ENCODE results near the gene GRAMD4. TPM values are rescaled to one million over a fixed set of nuclear protein-coding genes. Genes with fewer than 3 reads are reported as not detected.
"Not testable (repeated sequence)": the region's sequence is repeated elsewhere in the genome, so short reads cannot be mapped to it uniquely, and the experiment has no call there.

Gene GRAMD4
- total and polyA plus RNA-seq, 2 experiments from 2014 or later = 21.8 to 31.0 TPM

DNA sequence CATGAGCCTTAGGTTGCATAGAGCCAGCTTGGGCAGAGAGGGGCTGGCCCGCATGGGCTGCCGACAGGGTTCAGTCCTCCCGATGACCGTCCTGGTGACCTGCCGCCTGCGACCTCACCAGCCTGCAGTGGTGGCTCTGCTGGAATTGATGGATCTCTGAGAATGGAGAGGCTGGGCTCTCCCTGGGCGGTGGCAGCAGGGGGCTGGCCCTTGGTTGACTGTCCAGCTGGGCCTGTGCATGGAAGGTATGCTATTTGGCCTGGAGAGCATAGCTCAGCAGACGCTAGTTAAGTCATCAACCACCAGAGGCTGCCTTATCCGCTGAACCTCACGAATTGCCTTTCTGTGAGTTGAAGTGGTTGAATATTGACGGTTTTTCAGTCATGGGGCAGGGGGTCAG is 19.7 kb downstream of the GRAMD4 start:
- Histone ChIP-seq H3K9me2 (replicated peaks; ENCODE audit: insufficient read depth) (no peaks in the 10 kb centered on the region), H3K27me3 (no peaks in the 10 kb centered on the region), H3K27ac (no peak overlapping the region), H2AFZ (no peak overlapping the region), H3K36me3 (replicated peaks; ENCODE audit: insufficient read depth, low read depth) (no peaks in the 10 kb centered on the region), H3K9me3 (ENCODE audit: low read depth) (no peaks in the 10 kb centered on the region), H3K4me2 (no peak overlapping the region), H4K20me1 (ENCODE audit: insufficient read depth, poor library complexity, severe bottlenecking) (no peaks in the 10 kb centered on the region), H3K4me1 (ENCODE audit: insufficient read depth) (peaks cover 14% of the 10 kb centered on the region), H3K4me3 (no peak overlapping the region), H3K79me2 (peaks cover 12% of the 10 kb centered on the region)
- no peak for DNase-seq (ENCODE audit: low spot score)
- WGBS (ENCODE audit: low lambda C conversion rate, missing lambda C conversion rate) = 91% methylated on average over 11 of the region's 11 CpGs
- TF ChIP-seq EZH2 (IDR thresholded peaks at IDR 0.05; ENCODE audit: borderline replicate concordance) (no peak), EZH2phosphoT487 (IDR thresholded peaks at IDR 0.05; ENCODE audit: low read depth, severe bottlenecking, unreplicated experiment) (no peak)
- TF ChIP-seq, protein P1, sequence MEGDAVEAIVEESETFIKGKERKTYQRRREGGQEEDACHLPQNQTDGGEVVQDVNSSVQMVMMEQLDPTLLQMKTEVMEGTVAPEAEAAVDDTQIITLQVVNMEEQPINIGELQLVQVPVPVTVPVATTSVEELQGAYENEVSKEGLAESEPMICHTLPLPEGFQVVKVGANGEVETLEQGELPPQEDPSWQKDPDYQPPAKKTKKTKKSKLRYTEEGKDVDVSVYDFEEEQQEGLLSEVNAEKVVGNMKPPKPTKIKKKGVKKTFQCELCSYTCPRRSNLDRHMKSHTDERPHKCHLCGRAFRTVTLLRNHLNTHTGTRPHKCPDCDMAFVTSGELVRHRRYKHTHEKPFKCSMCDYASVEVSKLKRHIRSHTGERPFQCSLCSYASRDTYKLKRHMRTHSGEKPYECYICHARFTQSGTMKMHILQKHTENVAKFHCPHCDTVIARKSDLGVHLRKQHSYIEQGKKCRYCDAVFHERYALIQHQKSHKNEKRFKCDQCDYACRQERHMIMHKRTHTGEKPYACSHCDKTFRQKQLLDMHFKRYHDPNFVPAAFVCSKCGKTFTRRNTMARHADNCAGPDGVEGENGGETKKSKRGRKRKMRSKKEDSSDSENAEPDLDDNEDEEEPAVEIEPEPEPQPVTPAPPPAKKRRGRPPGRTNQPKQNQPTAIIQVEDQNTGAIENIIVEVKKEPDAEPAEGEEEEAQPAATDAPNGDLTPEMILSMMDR (IDR thresholded peaks at IDR 0.05; ENCODE audit: poor library complexity) = no peak

DNA sequence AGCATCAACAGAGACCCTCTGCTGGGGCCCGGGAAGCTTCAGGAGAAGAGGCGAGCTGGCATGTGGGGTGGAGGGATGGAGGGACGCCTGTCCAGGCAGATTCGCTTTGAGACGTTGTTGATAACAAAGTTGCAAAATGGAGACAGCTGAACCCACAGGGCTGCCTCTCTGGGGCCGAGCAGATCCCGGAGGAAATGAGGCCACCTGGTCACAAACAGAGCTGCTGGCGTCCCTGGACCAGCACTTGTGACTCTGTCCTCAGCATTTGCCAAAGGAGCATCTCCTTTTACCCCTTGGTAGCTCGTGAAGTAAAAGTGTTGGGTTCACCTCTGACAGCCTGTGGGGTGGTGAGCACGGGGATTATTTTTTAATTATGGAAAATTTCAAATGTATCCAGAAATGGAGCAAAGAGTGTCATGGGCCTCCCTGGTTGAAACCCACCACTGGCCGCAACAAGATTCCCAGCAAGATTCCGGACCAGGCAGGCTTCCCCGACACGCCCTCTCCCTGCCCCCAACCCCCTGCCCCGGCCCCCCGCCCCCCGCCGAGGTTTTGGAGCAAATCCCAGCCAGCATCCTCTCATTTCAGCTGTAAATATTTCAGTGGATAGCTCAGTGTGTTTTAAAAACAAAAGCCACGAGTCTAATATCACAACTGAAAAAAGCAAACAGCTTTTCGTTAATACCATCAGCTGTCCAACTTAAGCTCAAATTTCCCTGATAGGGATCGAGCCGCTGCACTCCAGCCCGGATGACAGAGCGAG is 20.3 kb downstream of the GRAMD4 start:
- no peaks in the 10 kb centered on the region for H3K36me3 ChIP-seq (replicated peaks; ENCODE audit: insufficient read depth, low read depth)
- no peak for TF ChIP-seq EZH2phosphoT487 (IDR thresholded peaks at IDR 0.05; ENCODE audit: low read depth, severe bottlenecking, unreplicated experiment)

DNA sequence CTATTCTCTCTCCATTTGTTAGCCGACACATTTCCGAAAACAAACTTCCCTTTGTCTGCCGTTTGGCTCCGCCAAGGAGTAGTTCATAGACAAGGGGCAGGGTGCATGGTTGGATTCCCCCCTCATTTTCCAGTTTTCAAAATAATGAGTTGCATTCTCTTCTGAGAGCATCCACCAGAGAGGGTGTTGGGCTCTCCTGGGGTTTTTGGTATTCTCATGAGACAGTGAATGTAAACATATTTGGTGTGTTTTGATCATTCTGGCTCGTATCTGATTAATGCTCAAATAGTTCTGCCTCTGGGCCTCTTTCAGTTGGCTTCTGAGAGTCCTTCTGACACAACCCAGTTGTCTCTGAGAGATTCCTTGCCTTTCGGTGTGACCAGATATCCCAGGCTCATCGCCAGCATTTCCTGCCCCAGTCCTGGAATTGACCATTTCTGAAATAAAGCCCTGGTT is 21.7 kb downstream of the GRAMD4 start:
- H3K4me3 ChIP-seq = no peak overlapping the region
- WGBS (ENCODE audit: low lambda C conversion rate, missing lambda C conversion rate) = 84% methylated on average over 7 of the region's 7 CpGs
- H3K9me2 ChIP-seq (replicated peaks; ENCODE audit: insufficient read depth) = no peaks in the 10 kb centered on the region
- no peaks in the 10 kb centered on the region for H4K20me1 ChIP-seq (ENCODE audit: insufficient read depth, poor library complexity, severe bottlenecking)
- H3K9me3 ChIP-seq (ENCODE audit: low read depth) = no peaks in the 10 kb centered on the region
- peaks cover 20% of the 10 kb centered on the region for H3K79me2 ChIP-seq
- TF ChIP-seq EZH2 (IDR thresholded peaks at IDR 0.05; ENCODE audit: borderline replicate concordance) (no peak), EZH2phosphoT487 (IDR thresholded peaks at IDR 0.05; ENCODE audit: low read depth, severe bottlenecking, unreplicated experiment) (no peak)
- TF ChIP-seq, protein P1 (IDR thresholded peaks at IDR 0.05; ENCODE audit: poor library complexity) = no peak
- H3K4me1 ChIP-seq (ENCODE audit: insufficient read depth) = peaks cover 19% of the 10 kb centered on the region
- H3K36me3 ChIP-seq (replicated peaks; ENCODE audit: insufficient read depth, low read depth) = no peaks in the 10 kb centered on the region
- no peak overlapping the region for H3K4me2 ChIP-seq
- DNase-seq (ENCODE audit: low spot score) = no peak
- H3K27ac ChIP-seq = no peak overlapping the region
- no peak overlapping the region for H2AFZ ChIP-seq
- H3K27me3 ChIP-seq = no peaks in the 10 kb centered on the region

More for the DNA sequence above, 20.3 kb downstream of the GRAMD4 start:
- no peak overlapping the region for H3K4me2 ChIP-seq
- no peak for DNase-seq (ENCODE audit: low spot score)
- H3K4me3 ChIP-seq = no peak overlapping the region
- H3K27ac ChIP-seq = no peak overlapping the region
- 72% methylated on average over 18 of the region's 24 CpGs for WGBS (ENCODE audit: low lambda C conversion rate, missing lambda C conversion rate)
- no peaks in the 10 kb centered on the region for H3K9me2 ChIP-seq (replicated peaks; ENCODE audit: insufficient read depth)
- H3K79me2 ChIP-seq = peaks cover 16% of the 10 kb centered on the region
- H4K20me1 ChIP-seq (ENCODE audit: insufficient read depth, poor library complexity, severe bottlenecking) = no peaks in the 10 kb centered on the region
- H2AFZ ChIP-seq = no peak overlapping the region
- H3K27me3 ChIP-seq = no peaks in the 10 kb centered on the region
- no peaks in the 10 kb centered on the region for H3K9me3 ChIP-seq (ENCODE audit: low read depth)
- peaks cover 12% of the 10 kb centered on the region for H3K4me1 ChIP-seq (ENCODE audit: insufficient read depth)

- H4K20me1 ChIP-seq (ENCODE audit: insufficient read depth, poor library complexity, severe bottlenecking); H3K9me3 ChIP-seq (ENCODE audit: low read depth); H3K9me2 ChIP-seq (replicated peaks; ENCODE audit: insufficient read depth); H3K27ac ChIP-seq; H3K36me3 ChIP-seq (replicated peaks; ENCODE audit: insufficient read depth, low read depth); H3K27me3 ChIP-seq; H3K4me3 ChIP-seq; H3K4me2 ChIP-seq; DNase-seq (ENCODE audit: low spot score); H2AFZ ChIP-seq: not testable (repeated sequence)
- Histone ChIP-seq H3K79me2 (peaks cover 24% of the 10 kb centered on the region), H3K4me1 (ENCODE audit: insufficient read depth) (peaks cover 24% of the 10 kb centered on the region)
- WGBS (ENCODE audit: low lambda C conversion rate, missing lambda C conversion rate) = 95% methylated on average over 5 of the region's 5 CpGs
Measured at GRCh38 chr22:46642840-46643480, 22.8 kb downstream of the GRAMD4 start.
